Kidney glomerular epithelial cell (primary cell): ENCODE data around the gene LRRK1.
A peak's percentile ranks its signal among the peaks of the same experiment; 100 is the strongest.

Experiments
- DNase-seq: peaks from one replicate; lab custom pipeline; 2025; lab: John Stamatoyannopoulos, UW

Gene LRRK1

GRCh38 chr15:101112336-101113113 is 193.4 kb downstream of the LRRK1 start:
- DNase-seq: no peak

GRCh38 chr15:101113114-101114005 is 194.2 kb downstream of the LRRK1 start:
- DNase-seq: no peak

GRCh38 chr15:101114166-101114565 is 195.0 kb downstream of the LRRK1 start:
- no peak for DNase-seq

- DNase-seq: no peak
Observed at GRCh38 chr15:101114610-101115009, 195.5 kb downstream of the LRRK1 start.

GRCh38 chr15:101115393-101115785 is 196.2 kb downstream of the LRRK1 start:
- DNase-seq: no peak

- peak; percentile 11 for DNase-seq
Observed at GRCh38 chr15:101115786-101116680, 196.9 kb downstream of the LRRK1 start.

GRCh38 chr15:101116681-101116976 is 197.5 kb downstream of the LRRK1 start:
- no peak for DNase-seq

- DNase-seq: no peak
Observed at GRCh38 chr15:101118116-101118515, 199.0 kb downstream of the LRRK1 start.

- no peak for DNase-seq
Observed at GRCh38 chr15:101118615-101119014, 199.5 kb downstream of the LRRK1 start.

- no peak for DNase-seq
Observed at GRCh38 chr15:101119181-101119580, 200.0 kb downstream of the LRRK1 start.
